Esophagus squamous epithelium (tissue), 5 donors: ENCODE measurements around the gene NTMT1. TPM values are rescaled to one million over a fixed set of nuclear protein-coding genes. Genes with fewer than 3 reads are reported as not detected.

ENCODE experiments used
- DNase-seq: peaks from one replicate; lab custom pipeline; 2025; lab: John Stamatoyannopoulos, UW
- H3K27ac ChIP-seq, 4 donors: fragments of 200-600 bp; sonication (generic); one replicate each; pipeline ENCODE4 v1.5.1; 2016 to 2019; ENCODE audit warnings: mild to moderate bottlenecking in 1 of 4
- H3K27me3 ChIP-seq, 4 donors: fragments of 200-600 bp; sonication (generic); 1 replicate in 3 of 4; 2 replicates in 1 of 4; pipeline versions ENCODE4 v1.5.1 to v1.6.0; 2017 to 2021; ENCODE audit warnings: antibody characterized with exemption in 1 of 4
- H3K36me3 ChIP-seq, 3 donors: fragments of 200-600 bp; sonication (generic); one replicate each; pipeline ENCODE4 v1.5.1; 2016 to 2019
- H3K4me1 ChIP-seq, 3 donors: fragments of 200-600 bp; sonication (generic); one replicate each; pipeline ENCODE4 v1.5.1; 2017 to 2019
- H3K4me3 ChIP-seq, 4 donors: fragments of 200-600 bp; sonication (generic); 1 replicate in 3 of 4; 2 replicates in 1 of 4; pipeline ENCODE4 v1.5.1; 2016 to 2019; ENCODE audit warnings: mild to moderate bottlenecking in 2 of 4, moderate library complexity in 1 of 4
- H3K9me3 ChIP-seq, 3 donors: fragments of 200-600 bp; sonication (generic); one replicate each; pipeline ENCODE4 v1.5.1; 2016 to 2019
- CTCF ChIP-seq, 6 experiments: fragments of 450-650 bp in 4 of 6; fragments of 200-600 bp in 2 of 6; sonication (generic) in 2 of 6; IDR thresholded peaks; one replicate each; pipeline ENCODE4 v1.5.1; 2016 to 2019; ENCODE audit warnings: antibody characterized with exemption in 6 of 6, mild to moderate bottlenecking in 4 of 6, moderate library complexity in 4 of 6
- POLR2A ChIP-seq, 4 donors: fragments of 450-650 bp; IDR thresholded peaks; one replicate each; pipeline ENCODE4 v1.6.1; 2017; ENCODE audit warnings: antibody characterized with exemption in 4 of 4, mild to moderate bottlenecking in 4 of 4, moderate library complexity in 3 of 4
- WGBS, 2 donors: methylation state at CpG; one replicate each; pipeline ENCODE4 v1.1.5; 2018; 5-methylcytosine and 5-hydroxymethylcytosine counted together
- intact Hi-C: fragments of 100-400 bp; cut with DNase I; formaldehyde crosslinking; loops from one replicate; pipeline ENCODE4 v1.15.0; 2022
- total RNA-seq, 4 donors: library from RNA; depleted of rRNA; stranded (reverse); fragments of >200 nt; gene quantifications; one replicate each; pipeline ENCODE4 v1.1.0, GENCODE V29; 2016
- donor health status: DM: yes; HTN: yes; CAD: no.

NTMT1 gene
- total RNA-seq, 4 donors from 2014 or later, result 14.0 to 17.6 (median 16.0) TPM

- no peak for DNase-seq
- Histone ChIP-seq H3K36me3 (no peaks in the 10 kb centered on the region), H3K4me1 (peaks cover 0 to 51% (median 20%) of the 10 kb centered on the region in 3 donors), H3K4me3 (no peak overlapping the region), H3K27ac (no peak overlapping the region), H3K27me3 (no peaks in the 10 kb centered on the region), H3K9me3 (no peaks in the 10 kb centered on the region)
- 65 to 75% methylated on average over 8 to 13 of the region's 16 CpGs for WGBS, 2 donors
- intact Hi-C loops, result loop anchor here (5.0 to 10.0 kb wide), 2 partner anchors 87 to 139 kb away; no protein-coding TSS in a partner anchor
- no peak for TF ChIP-seq POLR2A (IDR thresholded peaks at IDR 0.05)
- TF ChIP-seq CTCF (IDR thresholded peaks at IDR 0.05), result no peak
Measured at GRCh38 chr9:129648092-129648763, 22.3 kb downstream of the NTMT1 start.

GRCh38 chr9:129648764-129649115, 22.8 kb downstream of the NTMT1 start:
- no CpG with 5 or more reads among the region's 10 CpGs for WGBS, 2 donors
- TF ChIP-seq CTCF (IDR thresholded peaks at IDR 0.05) (no peak), POLR2A (IDR thresholded peaks at IDR 0.05) (no peak)
- Histone ChIP-seq H3K27me3 (no peaks in the 10 kb centered on the region), H3K4me1 (peaks cover 0 to 50% (median 17%) of the 10 kb centered on the region in 3 donors), H3K9me3 (no peaks in the 10 kb centered on the region), H3K4me3 (no peak overlapping the region), H3K36me3 (no peaks in the 10 kb centered on the region), H3K27ac (no peak overlapping the region)
- intact Hi-C loops, result loop anchor here (5.0 to 10.0 kb wide), 2 partner anchors 86 to 139 kb away; no protein-coding TSS in a partner anchor
- DNase-seq, result no peak

DNA sequence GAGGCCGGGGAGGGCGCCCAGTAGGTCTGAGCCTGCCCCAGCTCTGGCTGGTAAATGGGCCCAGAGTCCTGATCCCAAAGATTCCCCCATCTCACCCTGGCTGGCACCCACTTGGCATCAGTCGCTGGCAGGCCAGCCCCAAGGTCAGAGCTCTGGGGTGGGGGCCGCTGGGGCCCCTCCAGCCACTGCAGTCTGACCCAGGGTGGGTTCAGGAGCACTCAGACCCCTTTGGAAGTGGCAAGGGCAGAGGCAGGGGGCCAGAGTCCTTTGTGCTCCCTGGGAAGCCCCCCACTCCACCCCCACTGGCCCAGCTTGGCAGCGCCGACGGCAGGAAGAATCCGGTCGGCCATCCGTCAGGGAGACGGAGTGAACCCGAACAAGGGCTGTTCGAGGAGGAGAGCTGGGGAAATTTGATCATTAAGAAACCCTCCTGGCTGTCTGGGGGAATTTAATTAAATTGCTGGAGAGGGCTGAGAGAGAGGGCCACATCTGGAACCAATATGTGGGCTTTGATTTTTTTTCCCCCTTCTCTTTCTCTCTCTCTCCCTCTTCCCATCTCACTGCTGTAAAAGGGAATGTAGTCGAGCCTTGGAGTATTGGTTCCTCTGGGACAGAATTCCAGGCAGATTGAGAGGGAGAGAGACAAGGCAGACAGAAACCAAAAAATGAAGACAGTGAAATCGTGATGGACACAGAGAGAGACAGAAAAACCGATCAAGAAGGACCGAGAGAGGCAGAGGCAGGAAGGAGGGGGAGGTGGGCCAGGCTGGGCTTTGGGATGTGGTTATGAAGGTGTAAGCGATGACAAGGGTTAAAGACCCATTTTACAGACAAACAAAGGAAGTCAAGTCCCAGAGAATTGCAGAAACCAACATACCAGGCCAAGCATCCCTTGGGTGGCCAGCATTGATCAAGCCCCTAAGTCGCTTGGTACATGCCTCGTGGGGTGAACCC, 24.0 kb downstream of the NTMT1 start:
- Histone ChIP-seq H3K36me3 (no peaks in the 10 kb centered on the region), H3K4me3 (no peak overlapping the region), H3K9me3 (no peaks in the 10 kb centered on the region), H3K27me3 (no peaks in the 10 kb centered on the region), H3K4me1 (peaks cover 0 to 50% (median 7%) of the 10 kb centered on the region in 3 donors), H3K27ac (peak overlapping the region in 1 of 4 donors; percentile 37)
- no peak for DNase-seq
- TF ChIP-seq CTCF (IDR thresholded peaks at IDR 0.05) (no peak), POLR2A (IDR thresholded peaks at IDR 0.05) (no peak)
- intact Hi-C loops, result loop anchor here (5.0 to 10.0 kb wide), 2 partner anchors 85 to 137 kb away; no protein-coding TSS in a partner anchor
- 76 to 83% methylated on average over 15 to 16 of the region's 20 CpGs for WGBS, 2 donors

DNA sequence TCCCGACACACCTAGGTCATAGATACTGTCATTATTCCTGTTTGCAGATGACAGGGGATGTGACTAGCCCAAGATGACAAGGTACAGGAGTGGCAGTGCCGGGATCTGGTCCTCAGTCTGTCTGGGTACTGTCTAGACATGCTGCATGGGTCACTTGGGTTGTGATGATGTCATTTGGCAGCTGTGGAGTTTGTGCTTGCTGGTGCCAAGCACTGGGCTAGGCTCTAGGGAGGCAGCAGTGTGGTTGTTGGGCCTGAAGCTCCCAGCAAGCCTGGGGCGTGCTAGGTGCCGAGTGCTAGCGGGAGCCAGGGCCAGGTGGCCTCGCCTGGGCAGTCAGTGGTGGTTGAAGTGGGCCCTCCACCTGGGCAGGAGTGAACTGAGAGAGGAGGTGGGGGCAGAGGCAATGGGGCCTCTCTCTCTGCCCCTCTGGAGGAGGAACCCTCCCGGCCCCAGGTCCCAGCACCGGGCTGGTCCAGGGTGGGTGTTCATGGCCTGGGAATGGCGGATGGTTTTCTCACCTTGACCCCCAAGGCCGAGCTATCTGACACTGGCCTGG, 24.8 kb downstream of the NTMT1 start:
- intact Hi-C loops, result no loop called here
- H3K4me1 ChIP-seq, result peaks cover 0 to 44% (median 3%) of the 10 kb centered on the region in 3 donors
- no peak overlapping the region for H3K27ac ChIP-seq
- H3K4me3 ChIP-seq, result no peak overlapping the region
- H3K36me3 ChIP-seq, result no peaks in the 10 kb centered on the region
- TF ChIP-seq POLR2A (IDR thresholded peaks at IDR 0.05), result no peak
- TF ChIP-seq CTCF (IDR thresholded peaks at IDR 0.05), result no peak
- no peaks in the 10 kb centered on the region for H3K9me3 ChIP-seq
- 41 to 56% methylated on average over 3 to 10 of the region's 10 CpGs for WGBS, 2 donors
- H3K27me3 ChIP-seq, result no peaks in the 10 kb centered on the region
- DNase-seq, result no peak
